GM04503 (cell line): ENCODE results near the gene ACYP1.

Source experiments
- DNase-seq: peaks from one replicate; pipeline ENCODE4 v3.0.0-alpha.2; 2012; ENCODE audit warnings: low read depth

ACYP1 gene

DNA sequence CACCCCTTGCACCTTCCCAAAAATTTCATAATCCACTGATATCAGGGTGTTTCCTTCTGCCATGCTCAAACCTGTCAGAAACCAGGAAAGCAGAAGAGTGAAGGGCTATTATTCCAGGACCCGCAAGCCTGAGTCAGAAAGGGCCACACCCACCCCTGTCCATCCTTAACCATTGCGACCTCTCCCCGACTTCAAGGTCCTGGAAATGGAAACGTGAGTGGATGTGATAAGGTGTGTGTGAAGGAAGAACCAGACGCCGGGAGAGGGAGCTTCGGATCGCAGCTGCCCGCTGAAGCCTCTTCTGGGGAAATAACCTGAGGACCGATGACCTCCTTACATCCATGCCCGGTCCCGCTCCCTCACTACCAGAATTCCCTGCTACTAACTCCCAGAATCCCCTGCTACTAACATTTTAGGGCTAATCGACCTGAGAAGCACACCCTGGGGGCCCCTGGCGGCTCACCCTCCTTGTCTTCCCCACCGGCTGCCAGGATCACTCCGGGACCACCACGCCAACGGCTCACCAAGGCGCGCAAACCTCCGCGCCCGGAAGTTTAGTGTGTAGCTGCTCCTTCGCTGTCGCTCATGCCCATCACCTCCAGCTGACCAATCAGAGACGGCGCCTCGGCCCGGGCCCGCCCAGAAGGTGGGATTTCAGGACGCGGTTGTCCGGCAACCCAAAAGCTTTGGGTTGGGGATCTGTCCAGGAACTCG, at the start of gene ACYP1:
Gene ACYP1 (minus strand): TSS at position 534 of the 714 bp plus-strand sequence. CDS start 471 bp downstream, at position 63.
- no peak for DNase-seq

GRCh38 chr14:75109877-75110276, 46.1 kb upstream of the ACYP1 start:
- DNase-seq, result no peak

GRCh38 chr14:75107186-75107585, 43.4 kb upstream of the ACYP1 start:
- DNase-seq, result no peak

DNA sequence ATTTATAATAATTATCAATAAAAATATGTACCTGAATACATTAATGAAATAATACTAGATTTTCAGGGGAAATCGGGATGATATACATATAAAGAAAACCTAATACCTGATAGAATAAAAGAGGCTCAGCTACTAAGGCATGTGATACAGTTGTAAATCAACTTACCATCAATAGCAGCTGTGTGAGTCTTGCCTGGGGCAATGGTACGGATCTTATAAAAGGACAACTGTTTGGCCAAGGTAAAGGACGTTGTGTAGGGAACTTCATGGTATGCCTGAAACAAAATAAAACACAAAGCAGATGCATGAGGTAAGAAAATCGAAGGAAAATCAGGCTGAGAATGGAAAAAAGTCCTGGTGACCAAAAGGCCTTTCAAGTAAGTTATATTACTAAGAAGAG, 37.7 kb upstream of the ACYP1 start:
- DNase-seq, result no peak

DNA sequence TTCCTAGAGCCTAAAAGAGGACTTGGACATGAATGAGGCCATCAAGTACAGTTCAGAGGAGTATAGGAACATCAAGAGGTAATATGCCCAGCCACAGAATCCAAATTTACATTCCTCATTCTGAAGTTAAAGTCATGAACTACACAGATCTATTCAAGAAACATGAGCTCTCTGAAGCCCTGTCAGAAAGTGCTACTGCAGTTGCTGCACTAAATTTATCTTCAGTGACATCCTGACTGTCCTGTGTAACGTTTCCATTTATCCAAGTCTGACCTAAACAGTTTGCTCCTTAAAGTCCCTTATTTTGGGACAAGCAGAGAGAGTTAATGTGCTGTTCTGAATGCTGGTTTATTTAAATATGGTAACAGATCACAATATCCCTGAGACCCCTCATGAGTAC, 34.9 kb upstream of the ACYP1 start:
- DNase-seq, result no peak

DNA sequence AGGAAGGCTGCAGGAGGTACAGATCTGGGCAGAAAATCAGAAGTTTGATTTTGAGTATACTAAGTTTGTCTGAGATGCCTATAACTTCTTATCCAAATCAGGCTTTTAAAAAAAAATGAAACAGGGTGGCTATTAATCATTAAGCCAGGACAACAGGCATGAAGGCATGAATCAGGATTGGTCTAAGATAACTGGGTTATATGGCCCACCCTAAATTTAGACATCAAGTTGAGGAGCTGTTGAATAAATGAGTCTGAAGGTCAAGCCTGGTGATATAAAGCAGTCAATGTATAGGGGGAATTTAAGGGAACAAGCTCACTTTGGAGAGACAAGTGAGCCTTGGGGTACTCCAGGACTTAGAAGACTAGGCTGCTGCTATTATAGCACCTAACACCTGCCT, 34.4 kb upstream of the ACYP1 start:
- DNase-seq, result no peak

DNA sequence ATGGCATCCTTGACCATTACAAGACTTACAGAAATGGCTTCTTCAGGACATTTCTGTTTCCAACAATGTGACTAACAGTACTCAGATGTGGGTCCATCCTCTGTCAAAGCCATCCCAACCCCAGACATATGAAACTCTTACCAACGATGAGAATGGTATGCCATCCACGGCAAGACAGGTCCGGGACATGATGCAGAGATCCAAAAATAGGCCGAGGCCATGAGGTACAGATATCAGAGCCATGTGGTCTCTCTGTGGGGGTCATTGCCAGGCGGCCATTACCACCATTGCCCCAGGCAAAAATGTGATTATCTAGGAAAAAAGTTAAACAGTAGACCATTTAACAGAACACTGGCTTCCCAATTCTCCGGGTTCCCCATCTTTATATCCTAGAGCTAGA, 33.1 kb upstream of the ACYP1 start:
- DNase-seq, result no peak

DNA sequence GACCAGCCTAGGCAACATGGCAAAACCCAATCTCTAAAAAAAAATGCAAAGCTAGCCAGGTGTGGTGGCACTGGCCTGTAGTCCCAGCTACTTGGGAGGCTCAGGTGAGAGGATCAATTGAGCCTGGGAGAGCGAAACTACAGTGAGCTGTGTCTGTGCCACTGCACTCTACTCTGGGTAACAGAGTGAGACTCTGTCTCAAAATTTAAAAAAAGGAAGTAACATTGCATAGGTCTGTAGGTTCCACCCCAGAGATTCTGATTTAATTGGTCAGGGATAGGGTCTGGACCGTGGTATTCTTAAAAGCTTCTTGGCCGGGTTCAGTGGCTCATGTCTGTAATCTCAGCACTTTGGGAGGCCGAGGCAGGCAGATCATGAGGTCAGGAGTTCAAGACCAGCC, 31.9 kb upstream of the ACYP1 start:
- DNase-seq, result no peak

GRCh38 chr14:75094896-75095295, 31.1 kb upstream of the ACYP1 start:
- no peak for DNase-seq

GRCh38 chr14:75092698-75093097, 28.9 kb upstream of the ACYP1 start:
- no peak for DNase-seq

DNA sequence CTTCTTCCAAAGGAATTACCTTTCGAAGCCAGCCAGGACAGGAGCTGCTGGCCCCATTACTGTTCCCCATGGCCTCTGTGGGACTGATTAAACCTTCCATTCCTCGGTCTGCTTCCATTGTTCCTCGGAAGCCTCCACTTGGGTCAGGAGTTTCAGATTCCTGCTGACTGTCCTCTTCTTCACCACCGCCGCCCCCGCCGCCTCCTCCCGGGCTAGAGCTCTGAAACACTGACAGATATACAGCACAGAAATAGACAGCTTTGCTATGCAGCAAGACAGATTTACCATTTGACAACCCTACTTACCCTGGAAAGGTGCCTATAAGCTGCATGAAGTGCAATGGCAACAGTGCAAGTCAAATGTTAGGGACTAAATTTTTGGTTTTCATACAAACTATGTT, 27.4 kb upstream of the ACYP1 start:
- DNase-seq, result no peak

- DNase-seq, result no peak
Observed at GRCh38 chr14:75090353-75090752, 26.5 kb upstream of the ACYP1 start.

- DNase-seq, result no peak
Observed at GRCh38 chr14:75088566-75089373, 24.9 kb upstream of the ACYP1 start.

DNA sequence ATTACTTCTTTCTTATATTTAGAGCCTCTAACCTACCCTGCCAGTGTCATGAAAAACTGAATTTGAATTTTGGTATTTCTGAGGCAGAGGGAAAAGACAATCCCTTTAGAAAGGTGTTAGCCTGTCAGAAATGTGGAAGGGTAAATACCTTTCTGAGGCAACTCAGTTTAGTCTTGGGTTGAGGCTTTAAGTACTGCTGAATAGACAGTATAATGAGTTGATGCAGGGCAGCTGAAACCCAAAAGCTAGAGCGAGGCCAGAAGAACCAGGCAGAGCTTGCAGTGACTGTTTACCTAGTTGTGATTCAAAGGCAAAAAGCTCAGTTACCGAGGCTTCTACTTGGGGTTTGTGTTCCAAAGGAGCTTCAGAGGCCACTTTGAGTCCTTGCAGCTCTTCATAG, 24.3 kb upstream of the ACYP1 start:
- no peak for DNase-seq

GRCh38 chr14:75084513-75084912, 20.7 kb upstream of the ACYP1 start:
- no peak for DNase-seq

- DNase-seq, result no peak
Observed at GRCh38 chr14:75083271-75083670, 19.4 kb upstream of the ACYP1 start.

GRCh38 chr14:75081660-75082229, 17.9 kb upstream of the ACYP1 start:
- no peak for DNase-seq

DNA sequence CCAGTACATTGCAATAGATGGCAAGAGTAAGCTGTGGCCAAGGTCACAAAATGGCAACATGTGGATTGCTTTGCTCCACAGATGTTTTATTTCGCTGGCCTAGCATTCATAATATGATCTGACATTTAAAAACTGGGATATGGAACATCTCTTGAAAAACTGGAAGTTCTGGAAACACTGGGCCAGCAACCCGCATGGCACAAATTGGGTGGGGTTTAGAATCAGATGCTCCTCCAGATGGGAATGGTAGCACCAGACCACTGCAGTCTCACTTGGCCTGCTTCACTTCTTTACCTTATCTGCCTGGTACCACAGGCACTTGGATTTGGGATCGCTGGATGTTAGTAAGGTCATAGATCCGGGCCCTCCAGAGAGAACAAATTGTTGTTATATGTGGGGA, 15.7 kb upstream of the ACYP1 start:
- DNase-seq, result no peak

- DNase-seq, result no peak
Observed at GRCh38 chr14:75077794-75078193, 14.0 kb upstream of the ACYP1 start.

DNA sequence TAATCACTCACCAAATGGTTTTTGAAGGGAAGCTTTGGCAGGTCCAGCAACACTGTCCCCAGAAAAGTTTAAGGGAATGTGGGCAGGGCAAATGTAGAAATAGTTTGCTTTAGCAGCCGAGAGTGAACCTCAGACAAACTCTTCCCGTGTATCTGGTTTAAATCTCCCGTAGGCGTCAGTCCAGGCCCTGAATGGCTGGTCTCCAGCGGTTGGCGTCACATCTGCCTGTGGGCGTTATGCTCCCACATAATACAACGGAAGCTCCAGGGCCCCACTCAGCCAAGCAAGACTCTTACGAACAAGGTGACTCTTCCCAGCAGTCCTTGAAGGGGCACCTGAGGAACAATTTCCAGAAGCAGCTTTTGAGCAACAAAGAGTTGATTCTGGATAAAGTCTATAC, 6.6 kb upstream of the ACYP1 start:
- no peak for DNase-seq

- DNase-seq, result no peak
Observed at GRCh38 chr14:75069811-75070145, 6.0 kb upstream of the ACYP1 start.

DNA sequence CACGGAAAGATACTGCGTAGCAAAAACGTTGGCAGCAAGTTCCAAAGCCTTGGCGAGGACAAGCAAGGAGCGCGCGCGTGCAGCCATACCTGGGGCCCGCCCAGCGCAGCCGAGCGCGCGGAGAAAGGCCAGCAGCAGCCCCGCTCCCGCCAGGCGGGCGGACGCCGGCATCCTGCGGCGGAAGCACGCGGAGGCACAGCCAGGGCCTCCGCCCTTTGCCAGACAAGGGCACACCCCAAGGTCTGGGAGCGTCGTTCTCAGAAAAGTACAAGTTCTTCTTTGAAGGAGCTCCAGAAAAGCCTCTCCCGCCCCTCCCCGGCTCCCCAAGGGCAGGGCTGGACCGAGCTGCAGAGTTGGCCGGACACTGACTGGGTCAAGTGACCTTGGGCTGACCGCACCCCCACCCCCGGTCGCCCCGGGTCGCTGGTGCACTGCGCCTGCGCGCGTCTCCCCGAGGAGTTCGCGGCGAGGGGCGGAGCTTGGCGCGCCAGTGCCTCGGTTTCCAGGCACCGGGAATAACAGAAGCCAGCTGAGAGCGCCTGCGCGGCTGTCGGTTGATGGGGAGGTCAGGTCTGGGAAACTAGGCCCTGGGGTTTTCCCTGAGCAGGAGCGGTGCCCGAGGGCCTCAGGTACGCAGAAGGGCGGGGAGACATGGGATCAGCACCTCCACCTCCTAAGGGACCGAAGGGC, 5.4 kb upstream of the ACYP1 start, which contains the start of gene ZC2HC1C:
Gene ZC2HC1C (plus strand): TSS at position 521 of the 690 bp plus-strand sequence. CDS start 933 bp downstream, outside the sequence.
- no peak for DNase-seq
